IPS-18c (cell line): ENCODE results near the gene FARP2.
"Not testable (repeated sequence)": the region's sequence is repeated elsewhere in the genome, so short reads cannot be mapped to it uniquely, and the experiment has no call there.

ENCODE experiments used
- H3K4me3 ChIP-seq: 2 replicates; pipeline ENCODE4 v1.7.0; 2013; ENCODE audit warnings: low read depth, mild to moderate bottlenecking, low read length, moderate library complexity; ENCODE audit not compliant: insufficient read depth
- H3K9me3 ChIP-seq: one replicate; pipeline ENCODE4 v1.6.1; 2013; ENCODE audit warnings: mild to moderate bottlenecking, low read length, moderate library complexity; ENCODE audit not compliant: control insufficient read depth, insufficient read depth

The FARP2 gene

DNA sequence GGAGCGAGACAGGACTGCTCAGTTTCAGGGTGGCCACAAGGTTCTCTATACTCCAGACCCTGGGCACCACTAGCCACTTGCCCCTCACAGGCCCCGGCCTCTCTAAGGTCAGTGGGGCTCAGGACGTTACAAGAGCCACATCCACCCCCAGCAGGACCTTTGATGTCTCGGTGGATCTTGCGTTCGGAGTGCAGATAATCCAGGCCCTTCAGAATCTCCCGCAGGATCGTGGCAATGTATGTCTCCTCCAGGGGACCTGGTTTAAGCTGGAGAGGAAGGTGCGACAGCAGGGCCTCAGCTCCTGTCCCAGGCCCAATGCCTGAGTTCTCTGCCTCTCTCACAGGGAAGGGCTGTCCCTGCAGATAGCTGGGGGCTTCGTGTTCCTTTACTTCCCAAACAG lies 143.9 kb downstream of the FARP2 start:
- no peaks in the 10 kb centered on the region for H3K9me3 ChIP-seq
- no peak overlapping the region for H3K4me3 ChIP-seq

DNA sequence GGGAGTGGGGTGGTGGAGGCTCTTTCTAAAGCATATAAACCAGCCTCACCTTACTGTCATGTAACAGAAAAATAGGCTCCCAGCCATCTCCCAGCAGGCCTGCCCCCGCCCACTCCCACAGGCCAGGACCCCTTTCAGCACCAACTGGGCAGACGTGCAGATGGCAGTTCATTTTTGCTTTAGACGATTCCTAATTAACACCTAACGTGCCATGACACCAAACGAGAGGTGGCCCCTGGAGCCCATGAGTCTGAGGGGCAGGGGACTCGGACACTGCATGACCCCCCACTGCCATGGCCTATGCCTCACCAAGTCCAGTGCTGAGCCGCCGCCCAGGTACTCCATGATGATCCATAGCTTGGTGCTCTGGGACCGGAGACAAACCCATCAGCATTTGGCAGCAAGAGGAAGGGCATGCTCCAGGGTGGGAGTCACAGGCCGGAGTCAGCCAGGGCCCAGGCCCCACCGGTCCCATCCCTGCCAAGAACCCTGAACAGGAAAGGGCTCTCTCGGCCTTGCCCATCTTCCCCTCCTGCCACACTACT lies 144.4 kb downstream of the FARP2 start:
- H3K4me3 ChIP-seq = no peak overlapping the region

DNA sequence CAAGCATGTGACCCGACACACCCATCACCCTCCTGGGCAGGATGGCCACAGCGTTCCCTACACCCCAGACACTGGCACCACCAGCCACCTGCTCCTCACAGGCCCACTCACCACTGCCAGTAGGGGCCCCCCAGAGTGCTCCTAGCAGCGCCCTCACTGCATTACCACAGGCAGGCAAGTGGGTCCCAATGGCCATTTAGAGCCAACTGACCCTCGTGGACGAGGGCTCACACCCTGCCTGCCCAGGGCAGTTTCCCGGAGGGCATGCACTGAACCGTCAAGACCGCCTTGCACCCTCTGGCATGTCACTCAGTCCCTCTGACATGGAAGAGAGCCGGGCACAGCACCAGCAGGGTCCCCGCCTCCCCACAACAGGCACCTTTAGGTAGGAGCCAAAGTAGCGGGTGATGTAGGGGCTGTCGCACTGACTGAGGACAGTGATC lies 145.0 kb downstream of the FARP2 start:
- Histone ChIP-seq H3K9me3 (no peaks in the 10 kb centered on the region), H3K4me3 (no peak overlapping the region)

More for the DNA sequence above, 144.4 kb downstream of the FARP2 start:
- H3K9me3 ChIP-seq = no peaks in the 10 kb centered on the region

DNA sequence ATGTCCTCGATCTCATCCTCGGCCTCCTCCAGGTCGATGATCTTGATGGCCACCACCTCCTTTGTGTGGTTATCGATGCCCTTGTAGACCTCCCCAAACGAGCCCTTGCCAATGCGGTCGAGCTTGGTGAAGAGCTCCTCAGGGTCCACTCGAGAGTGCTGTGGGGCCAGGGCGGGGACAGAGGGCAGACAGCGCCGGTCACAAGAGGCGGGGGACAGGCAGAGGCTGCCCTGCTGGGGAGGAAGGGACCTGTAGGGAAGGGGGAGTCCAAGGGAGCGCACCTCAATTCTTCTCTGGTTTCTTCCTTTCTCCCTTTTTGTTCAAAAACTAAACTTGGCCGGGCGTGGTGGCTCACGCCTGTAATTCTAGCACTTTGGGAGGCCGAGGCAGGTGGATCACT lies 145.5 kb downstream of the FARP2 start:
- Histone ChIP-seq H3K4me3 (no peak overlapping the region), H3K9me3 (no peaks in the 10 kb centered on the region)

DNA sequence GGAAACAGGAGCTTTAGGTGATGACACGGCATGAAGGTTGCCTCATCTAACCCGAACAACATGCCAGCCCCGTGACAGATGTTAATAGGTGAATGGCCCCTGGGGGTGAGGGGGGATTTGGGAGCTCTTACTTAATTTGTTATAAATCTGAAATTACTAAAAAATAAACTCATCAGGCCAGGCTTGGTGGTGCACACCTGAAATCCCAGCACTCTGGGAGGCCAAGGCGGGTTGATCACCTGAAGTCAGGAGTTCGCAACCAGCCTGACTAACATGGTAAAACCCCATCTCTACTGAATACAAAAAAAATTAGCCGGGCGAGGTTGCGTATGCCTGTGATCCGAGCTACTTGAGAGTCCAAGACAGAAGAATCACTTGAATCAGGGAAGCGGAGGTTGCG lies 146.2 kb downstream of the FARP2 start:
- Histone ChIP-seq H3K9me3 (no peaks in the 10 kb centered on the region), H3K4me3 (no peak overlapping the region)

DNA sequence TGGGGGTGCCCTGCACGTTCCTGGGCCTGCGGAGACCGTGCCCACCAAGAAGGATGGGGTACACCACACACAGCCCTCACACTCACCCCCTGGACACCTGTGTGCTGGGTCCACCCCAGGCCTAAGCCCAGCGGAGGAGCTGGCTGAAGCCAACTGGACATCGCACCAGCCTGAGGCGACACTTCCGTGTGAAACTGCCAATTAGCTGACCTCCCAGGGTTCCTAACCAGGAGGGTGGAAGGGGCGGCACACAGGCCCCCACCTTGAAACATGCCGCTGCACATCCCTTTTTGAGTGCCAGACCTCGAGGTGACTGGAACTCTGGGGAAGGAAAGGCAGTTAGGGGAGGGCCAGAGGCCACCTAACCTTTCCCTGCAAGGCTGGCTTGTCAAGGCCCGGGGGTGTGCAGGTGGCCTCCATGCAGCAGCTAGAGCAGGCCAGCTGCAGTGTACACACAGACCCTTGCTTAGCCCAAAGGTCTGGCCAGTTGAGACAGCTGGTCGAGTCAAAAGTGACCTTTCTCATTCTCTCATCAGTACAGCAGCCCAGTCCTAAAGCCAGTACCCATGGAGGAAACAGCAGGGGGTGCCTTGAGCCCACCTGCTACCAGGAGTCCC lies 147.8 kb downstream of the FARP2 start:
- no peak overlapping the region for H3K4me3 ChIP-seq
- H3K9me3 ChIP-seq = no peaks in the 10 kb centered on the region

DNA sequence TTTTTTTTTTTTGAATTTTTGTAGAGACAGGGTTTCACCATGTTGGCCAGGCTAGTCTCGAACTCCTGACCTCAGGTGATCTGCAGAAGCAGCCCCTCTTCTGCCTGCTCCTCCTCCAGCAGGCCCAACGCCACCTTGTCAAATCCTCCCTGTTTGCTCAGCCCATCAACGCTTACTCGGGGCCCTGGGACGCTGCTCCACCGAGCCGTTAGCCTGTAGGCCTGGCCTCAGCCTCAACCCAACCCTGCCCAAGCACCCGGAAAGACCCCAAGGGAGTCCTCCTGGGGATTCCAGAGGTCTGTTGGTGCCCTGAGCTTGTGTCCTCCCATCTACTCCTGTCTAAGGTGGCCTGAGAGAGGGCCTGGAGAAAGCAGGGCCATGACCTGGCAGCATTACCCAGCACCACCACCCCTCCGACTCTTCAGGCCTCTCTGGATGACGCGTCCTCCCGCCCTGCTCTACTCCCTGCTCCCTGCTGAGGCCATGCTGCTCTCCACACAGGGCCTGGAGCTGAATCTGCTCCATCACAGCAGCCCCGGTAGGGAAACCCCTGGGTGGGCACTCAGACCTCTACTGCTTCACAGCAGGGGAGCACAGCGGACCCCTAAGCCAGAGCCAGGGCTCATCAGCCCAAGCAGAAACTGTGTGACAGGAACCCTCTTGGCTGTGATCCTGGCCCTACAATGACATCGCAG lies 149.1 kb downstream of the FARP2 start:
- H3K9me3 ChIP-seq = no peaks in the 10 kb centered on the region
- H3K4me3 ChIP-seq = no peak overlapping the region

DNA sequence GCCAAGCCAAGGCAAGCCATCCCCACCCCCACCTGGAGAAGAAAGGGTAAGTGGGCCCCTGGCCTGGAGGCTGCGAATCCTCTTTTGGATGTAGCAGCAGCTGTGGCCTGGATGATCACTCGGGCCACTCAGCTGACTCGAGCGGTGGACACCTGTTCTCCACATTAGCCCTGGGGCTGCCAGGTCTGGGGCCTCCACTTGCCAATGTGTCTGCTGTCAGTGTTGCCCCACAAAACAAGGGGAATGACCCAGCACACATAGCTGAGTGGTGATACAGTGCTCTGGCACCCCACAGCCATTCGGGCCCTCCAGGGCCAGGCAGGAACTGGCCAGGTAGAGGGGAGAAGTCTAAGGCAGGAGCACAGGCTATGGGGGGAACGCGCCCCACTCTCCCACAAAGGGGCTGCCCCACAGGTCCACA lies 149.7 kb downstream of the FARP2 start:
- Histone ChIP-seq H3K4me3 (peak overlapping the region; percentile 15; the same call in 1 of the 2 replicates), H3K9me3 (no peaks in the 10 kb centered on the region)

DNA sequence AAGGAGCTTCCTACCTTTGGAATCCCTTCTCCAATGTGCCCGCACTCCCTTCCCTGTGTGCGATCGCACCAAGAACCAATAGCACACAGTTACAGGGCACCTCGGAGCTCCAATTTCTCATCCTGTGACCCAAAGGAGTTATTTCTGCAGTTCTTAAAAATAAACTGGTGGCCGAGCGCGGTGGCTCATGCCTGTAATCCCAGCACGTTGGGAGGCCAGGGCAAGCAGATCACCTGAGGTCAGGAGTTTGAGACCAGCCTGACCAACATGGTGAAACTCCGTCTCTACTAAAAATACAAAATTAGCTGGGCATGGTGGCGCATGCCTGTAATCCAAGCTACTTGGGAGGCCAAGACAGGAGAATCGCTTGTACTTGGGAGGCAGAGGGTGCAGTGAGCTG lies 150.2 kb downstream of the FARP2 start:
- peak overlapping the region; percentile 15; the same call in 1 of the 2 replicates for H3K4me3 ChIP-seq
- H3K9me3 ChIP-seq = not testable (repeated sequence)

DNA sequence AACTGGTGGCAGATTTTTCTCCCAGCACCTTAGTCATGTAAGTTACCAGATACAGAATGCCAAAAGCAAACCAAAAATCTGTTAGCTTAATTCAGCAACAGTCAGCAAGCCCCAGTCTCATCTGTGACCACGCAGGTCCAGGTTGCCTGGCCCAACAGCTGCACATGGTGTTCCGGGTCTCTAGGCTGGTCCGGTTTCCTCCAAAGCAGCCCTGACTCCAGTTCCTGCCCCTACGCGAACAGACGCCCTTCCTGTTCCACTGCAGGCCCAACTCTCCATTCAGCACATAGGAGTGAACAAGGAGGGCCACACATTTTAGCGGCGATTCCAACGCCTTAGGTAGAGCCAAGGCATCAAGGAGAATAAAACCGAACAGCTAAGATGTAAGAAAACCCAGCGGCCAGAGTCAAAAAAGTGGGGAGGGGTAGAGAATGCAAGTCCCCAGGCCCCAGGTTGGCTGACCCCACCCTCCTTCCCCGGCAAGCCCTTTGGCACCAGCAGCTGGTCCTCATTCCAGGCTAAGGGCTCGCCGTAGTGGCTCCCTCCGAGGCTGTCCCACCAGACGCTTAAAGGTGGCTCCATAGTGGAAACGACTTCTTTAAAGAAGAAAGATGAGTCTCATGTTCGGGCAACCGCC lies 150.8 kb downstream of the FARP2 start:
- Histone ChIP-seq H3K9me3 (no peaks in the 10 kb centered on the region), H3K4me3 (peak overlapping the region; percentile 84)

DNA sequence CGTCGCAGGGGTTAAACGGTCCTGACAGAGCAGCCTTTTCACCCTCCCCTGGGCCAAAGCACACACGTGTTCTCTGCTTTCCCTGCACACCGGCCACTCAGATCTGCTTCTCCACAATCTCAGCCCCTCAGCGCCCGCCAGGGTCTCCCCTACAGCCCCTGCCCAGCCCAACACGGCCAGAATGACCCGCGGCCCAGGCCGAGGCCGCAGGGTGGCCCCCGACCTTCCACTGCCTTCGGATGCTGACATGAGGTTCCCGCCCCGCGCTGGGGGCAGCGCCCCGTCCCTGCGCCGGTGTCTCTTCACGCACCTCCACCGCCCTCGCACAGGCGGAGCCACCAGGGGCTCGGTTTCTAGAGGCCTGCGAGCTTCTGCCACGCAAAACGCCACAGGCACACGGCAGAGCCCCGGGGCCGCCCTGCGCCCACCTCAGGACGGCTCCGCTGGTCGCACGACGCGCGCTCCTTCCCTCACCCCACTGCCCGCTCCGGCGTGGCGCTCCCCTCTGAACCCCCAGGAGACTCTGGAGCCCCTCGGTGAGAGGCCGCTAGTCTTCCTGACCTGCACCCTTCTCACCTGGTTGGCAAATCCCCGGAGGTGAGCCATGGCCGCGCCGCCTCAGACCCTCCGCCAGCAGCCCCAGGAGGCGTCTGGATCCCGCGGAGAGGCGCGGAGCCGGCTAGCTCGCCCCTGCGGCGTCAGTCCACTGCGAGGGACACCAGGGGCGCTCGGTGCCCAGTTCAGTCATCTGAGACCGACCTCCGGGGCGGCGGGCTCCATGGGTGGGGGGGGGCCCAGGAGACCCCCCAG lies 151.6 kb downstream of the FARP2 start:
- no peaks in the 10 kb centered on the region for H3K9me3 ChIP-seq
- peak overlapping the region; percentile 84 for H3K4me3 ChIP-seq

DNA sequence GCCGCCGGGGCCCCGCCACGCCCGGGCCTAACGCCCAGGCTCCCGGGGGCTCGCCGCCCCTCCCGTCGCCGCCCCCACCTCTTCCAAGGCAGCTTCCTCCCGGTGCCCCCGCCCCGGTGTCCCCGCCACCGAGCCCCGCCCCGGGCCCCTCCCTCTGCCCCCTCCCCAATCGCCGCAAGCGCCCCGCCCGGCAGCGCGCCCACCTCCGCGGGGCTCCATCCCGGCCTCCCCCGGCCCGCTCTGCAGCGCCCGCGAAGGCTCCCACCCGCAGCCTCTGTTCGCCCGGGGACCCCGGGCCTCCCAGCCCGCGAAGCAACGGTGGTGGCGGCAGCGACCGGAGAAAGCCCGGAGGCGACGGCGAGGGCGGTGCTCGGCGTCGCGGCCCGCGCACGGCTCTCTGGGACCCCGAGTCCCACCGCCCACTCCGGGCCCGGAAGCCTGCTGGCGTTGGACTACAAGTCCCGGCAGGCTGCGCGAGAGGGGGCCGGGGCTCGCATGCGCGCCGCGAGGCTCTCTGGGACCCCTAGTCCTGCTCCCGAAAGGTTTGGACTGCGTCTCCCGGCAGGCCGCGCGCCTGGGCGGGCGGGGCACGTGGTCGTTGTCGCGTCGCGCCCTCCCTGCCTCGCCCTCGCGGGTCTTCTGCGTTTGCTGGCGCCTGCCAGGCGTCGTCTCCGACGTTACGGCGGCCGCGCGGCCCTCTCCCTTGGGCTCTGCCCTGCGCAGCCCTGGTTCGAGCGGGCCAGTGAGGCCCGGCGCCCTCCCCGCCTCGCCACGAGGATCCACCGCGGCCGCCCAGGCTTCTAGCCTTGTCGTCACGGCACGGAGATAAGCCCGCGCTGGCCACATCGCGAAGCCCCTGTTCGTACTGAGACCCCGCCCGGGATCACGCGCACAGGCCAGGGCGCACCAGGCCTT lies 152.4 kb downstream of the FARP2 start, which contains the start of gene STK25:
STK25 (minus strand) TSS at position 345 of the 915 bp plus-strand sequence. CDS start 549 bp downstream, outside the sequence.
- H3K9me3 ChIP-seq = no peaks in the 10 kb centered on the region
- peak within 1 kb of the TSS; percentile 84 for H3K4me3 ChIP-seq

DNA sequence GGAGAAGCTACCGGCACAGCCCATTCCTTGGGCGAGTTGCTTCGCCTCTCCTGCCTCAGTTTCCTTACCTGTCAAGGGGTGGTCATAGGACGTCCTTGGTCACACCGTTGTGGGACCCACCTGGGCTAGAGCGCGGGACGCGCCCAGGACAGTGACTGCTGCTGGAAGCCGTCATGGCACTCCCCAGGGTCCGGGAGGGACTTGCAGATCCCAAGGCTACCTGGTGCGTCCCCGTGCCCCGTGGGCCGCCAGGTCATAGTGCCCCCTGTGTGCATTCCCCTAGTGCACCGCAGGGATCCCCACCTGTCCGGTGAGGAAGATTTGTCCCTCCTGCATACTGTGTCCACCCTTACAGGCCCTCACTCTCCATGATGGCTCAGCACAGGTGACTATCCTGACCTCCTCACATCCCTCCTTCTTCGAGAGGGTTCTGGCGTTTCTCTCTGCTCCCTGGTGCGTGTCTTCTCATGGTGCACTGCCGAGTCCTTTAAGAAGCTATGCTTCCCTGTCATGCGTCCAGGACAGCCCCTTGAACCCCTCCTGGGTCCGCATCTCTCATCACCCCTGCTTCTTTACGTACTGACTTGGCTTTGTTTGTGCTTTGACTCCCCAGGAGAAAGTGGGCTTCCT lies 153.2 kb downstream of the FARP2 start:
- Histone ChIP-seq H3K4me3 (peak overlapping the region; percentile 68), H3K9me3 (no peaks in the 10 kb centered on the region)

DNA sequence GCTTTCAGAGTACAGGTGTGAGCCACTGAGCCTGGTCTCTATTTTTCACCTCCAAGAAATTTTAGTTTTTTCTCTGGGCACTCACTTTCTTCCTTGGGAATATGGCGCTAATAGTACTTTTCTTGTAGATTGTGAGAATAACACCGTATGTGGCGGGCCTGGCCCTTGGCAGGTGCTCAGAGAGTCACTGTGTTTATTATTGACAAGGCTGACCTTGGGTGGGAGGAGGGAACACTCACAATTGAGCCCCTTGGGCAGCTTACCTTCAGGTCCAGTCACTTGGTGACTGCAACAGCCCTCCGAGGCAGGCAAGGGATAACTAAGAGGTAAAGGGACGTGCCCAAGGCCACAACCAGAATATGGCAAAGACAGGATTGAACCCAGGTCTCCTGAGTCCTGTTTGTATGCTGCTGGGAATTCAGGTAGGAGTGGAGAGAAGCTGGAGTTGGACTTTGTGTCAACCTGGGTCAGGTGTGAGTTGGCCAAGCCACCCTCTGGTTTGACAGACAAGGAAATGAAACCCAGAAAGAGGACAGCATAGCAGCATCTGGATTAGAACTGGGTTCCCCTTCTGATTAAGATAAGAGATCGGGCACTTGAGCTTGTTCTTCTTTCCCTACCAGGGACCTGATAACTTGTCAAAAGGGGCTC lies 155.1 kb downstream of the FARP2 start:
- Histone ChIP-seq H3K4me3 (no peak overlapping the region), H3K9me3 (no peaks in the 10 kb centered on the region)

DNA sequence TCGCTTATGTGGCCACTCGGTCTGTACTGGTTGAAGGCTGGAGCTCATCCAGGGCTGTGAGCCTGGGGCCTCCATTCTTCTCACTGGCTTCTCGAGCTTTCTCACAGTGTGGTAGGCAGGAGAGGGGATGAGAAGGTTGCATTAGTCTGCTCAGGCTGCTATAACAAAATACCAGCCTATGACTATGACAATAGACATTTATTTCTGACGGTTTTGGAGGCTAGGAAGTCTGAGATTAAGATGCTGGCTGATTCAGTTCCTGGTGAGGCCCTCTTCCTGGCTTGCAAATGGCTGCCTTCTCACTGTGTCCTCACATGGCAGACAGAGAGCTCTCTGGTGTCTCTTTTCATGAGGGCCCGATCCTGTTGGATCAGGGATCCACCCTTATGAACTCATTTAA lies 158.5 kb downstream of the FARP2 start:
- Histone ChIP-seq H3K4me3 (no peak overlapping the region), H3K9me3 (no peaks in the 10 kb centered on the region)
